Natural killer cell (primary cell): ENCODE measurements around the gene BCOR. TPM values are rescaled to one million over a fixed set of nuclear protein-coding genes. Genes with fewer than 3 reads are reported as not detected.

Experiments
- ATAC-seq, 3 donors: fragments of 150-1000 bp in 2 of 3; fragments of 200-7000 bp in 1 of 3; cut with Tn5 transposase; 1 replicate in 1 of 3; 2 replicates in 2 of 3; pipeline ENCODE4 v1.10.0; 2021; ENCODE audit warnings: mild to moderate bottlenecking in 2 of 3, moderate library complexity in 2 of 3
- DNase-seq, 2 donors: peaks; one replicate each; pipeline versions ENCODE4 v3.0.0 to v3.0.0-alpha.2; 2013 to 2021; ENCODE audit warnings: mixed read lengths in 1 of 2
- H3K27ac ChIP-seq: one replicate; pipeline ENCODE4 v1.5.1; 2013; ENCODE audit warnings: mild to moderate bottlenecking, low read length
- H3K27me3 ChIP-seq: one replicate; pipeline ENCODE4 v1.6.1; 2013; ENCODE audit warnings: low read length; ENCODE audit not compliant: control insufficient read depth, insufficient read depth
- H3K36me3 ChIP-seq: one replicate; pipeline ENCODE4 v1.6.1; 2013; ENCODE audit warnings: low read length; ENCODE audit not compliant: control insufficient read depth, insufficient read depth
- H3K4me1 ChIP-seq: one replicate; pipeline ENCODE4 v1.6.1; 2013; ENCODE audit warnings: low read length; ENCODE audit not compliant: control insufficient read depth, insufficient read depth
- H3K4me3 ChIP-seq: one replicate; pipeline ENCODE4 v1.5.1; 2013; ENCODE audit warnings: low read length
- H3K9me3 ChIP-seq: one replicate; pipeline ENCODE4 v1.6.1; 2013; ENCODE audit warnings: low read length; ENCODE audit not compliant: control insufficient read depth, insufficient read depth
- H3K27ac Mint-ChIP-seq, 2 donors: one replicate each; pipeline ENCODE4 v1.8.0; 2022; ENCODE audit warnings: mild to moderate bottlenecking in 2 of 2, mixed read lengths in 2 of 2, moderate library complexity in 1 of 2
- H3K27me3 Mint-ChIP-seq, 2 donors: one replicate each; pipeline ENCODE4 v1.8.0; 2022; ENCODE audit warnings: low read depth in 2 of 2, mixed read lengths in 2 of 2
- H3K36me3 Mint-ChIP-seq: one replicate; pipeline ENCODE4 v1.8.0; 2022; ENCODE audit warnings: mixed read lengths
- H3K4me1 Mint-ChIP-seq, 2 donors: one replicate each; pipeline ENCODE4 v1.8.0; 2022; ENCODE audit warnings: mixed read lengths in 2 of 2
- H3K4me3 Mint-ChIP-seq: one replicate; pipeline ENCODE4 v1.8.0; 2022; ENCODE audit warnings: mild to moderate bottlenecking, moderate library complexity, mixed read lengths
- H3K9me3 Mint-ChIP-seq, 2 donors: one replicate each; pipeline ENCODE4 v1.8.0; 2022; ENCODE audit warnings: mixed read lengths in 2 of 2
- WGBS: methylation state at CpG from one replicate; pipeline ENCODE4 v1.1.7; 2013; ENCODE audit warnings: missing lambda C conversion rate; ENCODE audit not compliant: insufficient coverage; 5-methylcytosine and 5-hydroxymethylcytosine counted together
- intact Hi-C: fragments of 100-400 bp; cut with micrococcal nuclease; formaldehyde crosslinking; loops from one replicate; pipeline ENCODE4 v1.14.2; 2022
- total RNA-seq, 4 donors: library from RNA; stranded (reverse); fragments of 120-200 nt in 1 of 4; gene quantifications; one replicate each; pipeline versions ENCODE4 v1.2.3 to v1.2.4, GENCODE V29; 2013 to 2022
- TF ChIP-seq, protein P1 (sequence below): fragments of 200-600 bp; IDR thresholded peaks from one replicate; pipeline ENCODE4 v1.8.0; 2022; ENCODE audit warnings: antibody characterized with exemption

Gene BCOR
- total RNA-seq, 3 donors from 2014 or later (not counting 1 experiment from before 2014, with no cell fraction given) = 20.0 to 35.2 (median 29.2) TPM

DNA sequence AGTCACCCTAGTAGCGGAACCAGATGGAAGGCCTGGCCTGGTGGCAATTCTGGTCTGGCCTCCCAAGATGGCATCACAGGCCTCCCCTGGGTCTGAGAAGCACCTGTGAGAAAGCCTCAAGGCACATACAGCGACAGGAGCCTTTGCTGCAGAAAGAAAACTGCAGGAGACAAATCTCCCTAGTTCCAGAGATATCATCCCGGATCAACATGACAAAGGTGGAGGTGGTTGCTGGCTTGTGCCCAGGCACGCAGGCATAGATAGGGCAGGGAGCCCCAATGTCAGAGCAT, 93.6 kb downstream of the BCOR start:
- no peak overlapping the region for H3K4me3 Mint-ChIP-seq
- H3K4me3 ChIP-seq = no peak overlapping the region
- H3K36me3 ChIP-seq = no peaks in the 10 kb centered on the region
- no peaks in the 10 kb centered on the region for H3K36me3 Mint-ChIP-seq
- ATAC-seq (no peak), DNase-seq (no peak)
- H3K27ac ChIP-seq = no peak overlapping the region
- no peak overlapping the region for H3K27ac Mint-ChIP-seq
- peaks cover 19% of the 10 kb centered on the region for H3K27me3 ChIP-seq
- WGBS = 100% methylated on average over 3 of the region's 4 CpGs
- TF ChIP-seq, protein P1, sequence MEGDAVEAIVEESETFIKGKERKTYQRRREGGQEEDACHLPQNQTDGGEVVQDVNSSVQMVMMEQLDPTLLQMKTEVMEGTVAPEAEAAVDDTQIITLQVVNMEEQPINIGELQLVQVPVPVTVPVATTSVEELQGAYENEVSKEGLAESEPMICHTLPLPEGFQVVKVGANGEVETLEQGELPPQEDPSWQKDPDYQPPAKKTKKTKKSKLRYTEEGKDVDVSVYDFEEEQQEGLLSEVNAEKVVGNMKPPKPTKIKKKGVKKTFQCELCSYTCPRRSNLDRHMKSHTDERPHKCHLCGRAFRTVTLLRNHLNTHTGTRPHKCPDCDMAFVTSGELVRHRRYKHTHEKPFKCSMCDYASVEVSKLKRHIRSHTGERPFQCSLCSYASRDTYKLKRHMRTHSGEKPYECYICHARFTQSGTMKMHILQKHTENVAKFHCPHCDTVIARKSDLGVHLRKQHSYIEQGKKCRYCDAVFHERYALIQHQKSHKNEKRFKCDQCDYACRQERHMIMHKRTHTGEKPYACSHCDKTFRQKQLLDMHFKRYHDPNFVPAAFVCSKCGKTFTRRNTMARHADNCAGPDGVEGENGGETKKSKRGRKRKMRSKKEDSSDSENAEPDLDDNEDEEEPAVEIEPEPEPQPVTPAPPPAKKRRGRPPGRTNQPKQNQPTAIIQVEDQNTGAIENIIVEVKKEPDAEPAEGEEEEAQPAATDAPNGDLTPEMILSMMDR = no peak
- H3K27me3 Mint-ChIP-seq = peaks cover 42% of the 10 kb centered on the region in 2 donors
- no peaks in the 10 kb centered on the region for H3K9me3 Mint-ChIP-seq
- no peaks in the 10 kb centered on the region for H3K9me3 ChIP-seq
- peaks cover 0 to 5% of the 10 kb centered on the region in 2 donors for H3K4me1 Mint-ChIP-seq
- peaks cover 31% of the 10 kb centered on the region for H3K4me1 ChIP-seq
- intact Hi-C loops = no loop called here

DNA sequence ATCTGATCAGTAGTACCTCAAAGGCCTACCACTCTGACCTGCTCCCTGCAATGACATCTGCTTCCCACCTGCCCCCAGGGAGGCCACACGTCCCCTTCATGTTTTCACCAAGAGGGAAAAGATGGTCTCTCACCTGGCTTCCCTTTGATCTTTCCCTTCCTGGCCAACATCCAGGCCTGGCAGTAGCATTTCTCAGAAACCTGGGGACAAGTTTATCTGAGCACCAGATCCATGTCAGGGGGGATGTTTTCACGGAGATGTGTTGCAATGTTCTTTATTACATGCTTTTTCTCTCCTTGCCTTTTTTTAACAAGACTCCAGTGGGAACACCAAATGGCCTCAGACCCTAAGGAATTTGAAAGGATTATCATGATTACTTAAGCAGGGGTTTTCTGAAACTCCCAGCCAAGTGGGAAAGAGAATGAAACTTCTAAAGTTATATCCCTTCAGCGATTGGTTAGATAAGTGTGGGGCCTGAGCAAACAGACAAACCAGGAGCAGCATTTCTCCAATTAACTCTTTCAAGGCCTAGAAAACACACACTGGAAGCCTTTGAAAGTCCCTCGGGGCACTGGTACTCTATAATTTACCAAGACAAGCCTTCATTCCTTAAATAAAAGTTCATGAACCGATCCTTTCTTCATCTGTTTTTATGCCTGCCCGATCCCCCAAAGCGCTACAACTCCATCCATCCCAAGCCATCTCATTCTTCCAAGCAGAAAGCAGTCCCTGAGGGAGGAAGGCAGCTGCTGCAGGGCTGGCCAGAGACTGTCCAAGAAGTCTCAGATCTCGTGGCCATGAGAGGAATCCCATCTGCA, 94.1 kb downstream of the BCOR start:
- no peak overlapping the region for H3K27ac ChIP-seq
- H3K36me3 Mint-ChIP-seq = no peaks in the 10 kb centered on the region
- no peak overlapping the region for H3K27ac Mint-ChIP-seq
- intact Hi-C loops = no loop called here
- H3K4me1 ChIP-seq = peaks cover 26% of the 10 kb centered on the region
- H3K4me3 ChIP-seq = no peak overlapping the region
- peaks cover 19% of the 10 kb centered on the region for H3K27me3 ChIP-seq
- 80% methylated on average over 7 of the region's 8 CpGs for WGBS
- no peaks in the 10 kb centered on the region for H3K36me3 ChIP-seq
- H3K4me1 Mint-ChIP-seq = peaks cover 0 to 5% of the 10 kb centered on the region in 2 donors
- H3K4me3 Mint-ChIP-seq = no peak overlapping the region
- TF ChIP-seq, protein P1 = no peak
- H3K9me3 ChIP-seq = no peaks in the 10 kb centered on the region
- ATAC-seq (no peak), DNase-seq (no peak)
- H3K27me3 Mint-ChIP-seq = peaks cover 42 to 48% of the 10 kb centered on the region in 2 donors
- H3K9me3 Mint-ChIP-seq = no peaks in the 10 kb centered on the region

DNA sequence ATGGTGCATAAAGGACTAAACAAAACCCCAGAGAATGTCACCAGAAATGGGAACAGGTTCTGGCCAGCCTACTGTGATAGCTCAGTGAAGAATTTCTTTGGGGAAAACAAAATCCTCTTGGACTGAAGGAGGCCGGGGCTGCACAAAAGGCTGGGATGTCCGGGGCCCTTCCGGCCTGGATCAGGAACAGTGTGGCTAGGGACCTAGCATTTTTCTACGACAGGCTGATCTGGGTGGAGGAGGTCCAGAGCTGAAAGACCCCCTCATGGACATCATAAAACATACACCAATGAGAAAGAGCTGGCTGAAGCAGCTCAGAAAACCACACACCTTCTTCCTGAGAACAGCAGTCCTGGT, 94.7 kb downstream of the BCOR start:
- Histone ChIP-seq H3K4me1 (peaks cover 20% of the 10 kb centered on the region), H3K27ac (no peak overlapping the region), H3K9me3 (no peaks in the 10 kb centered on the region), H3K36me3 (no peaks in the 10 kb centered on the region), H3K27me3 (peaks cover 14% of the 10 kb centered on the region), H3K4me3 (no peak overlapping the region)
- Mint-ChIP-seq H3K27me3 (peaks cover 40 to 47% of the 10 kb centered on the region in 2 donors), H3K9me3 (no peaks in the 10 kb centered on the region), H3K4me3 (no peak overlapping the region), H3K36me3 (no peaks in the 10 kb centered on the region), H3K4me1 (peaks cover 0 to 5% of the 10 kb centered on the region in 2 donors), H3K27ac (no peak overlapping the region)
- TF ChIP-seq, protein P1 = no peak
- intact Hi-C loops = no loop called here
- 100% methylated on average over 3 of the region's 4 CpGs for WGBS
- ATAC-seq (no peak), DNase-seq (no peak)
